ENCODE measurements around the gene ZKSCAN7. TPM values are rescaled to one million over a fixed set of nuclear protein-coding genes. Genes with fewer than 3 reads are reported as not detected.

The ZKSCAN7 gene
- total and polyA plus RNA-seq, 10 donors, result 1.8 to 6.0 (median 4.4) TPM

DNA sequence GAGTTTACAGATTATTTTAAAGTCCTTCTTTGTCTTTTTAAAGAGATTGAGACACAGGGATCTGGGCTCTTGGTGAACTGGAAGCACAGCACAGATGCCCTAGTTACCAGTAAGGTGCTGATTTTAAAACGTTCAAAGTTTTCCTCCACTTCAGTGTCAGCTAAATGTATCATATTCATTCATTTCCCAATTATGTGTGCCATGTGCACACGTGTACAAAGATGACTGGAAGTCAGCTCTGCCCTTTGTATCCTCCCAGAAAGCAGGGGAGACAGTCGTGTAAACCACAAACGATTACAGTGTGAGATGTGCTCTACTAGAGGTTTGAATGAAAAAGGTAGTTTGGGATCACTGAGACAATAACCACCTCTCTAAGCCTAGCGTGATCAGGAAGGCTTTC, 730 bp downstream of the ZKSCAN7 start:
- 8 to 15% (median 11%) methylated on average over 5 of the region's 5 CpGs for WGBS, 5 donors
- intact Hi-C loops (cut with DNase I; ENCODE audit: low total_unique reads), result no loop called here
- Histone ChIP-seq H3K4me1 (peaks cover 5 to 25% (median 11%) of the 10 kb centered on the region in 6 donors), H3K4me3 (peak overlapping the region; percentile 58 to 90 (median 70)), H3K27me3 (replicated peaks in 1 of 7) (peaks cover 0 to 8% (median 0%) of the 10 kb centered on the region in 7 donors), H3K9me3 (peaks cover 0 to 2% (median 0%) of the 10 kb centered on the region in 8 donors), H3K27ac (peak overlapping the region in 6 of 8 donors; percentile 74 to 89 (median 82)), H3K36me3 (peaks cover 0 to 29% (median 3%) of the 10 kb centered on the region in 6 donors)
- DNase-seq, result no peak
- TF ChIP-seq POLR2A (IDR thresholded peaks at IDR 0.05) (no peak), POLR2AphosphoS5 (IDR thresholded peaks at IDR 0.05) (no peak), CTCF (IDR thresholded peaks at IDR 0.05 in 8 of 11, conservative IDR thresholded peaks at IDR 0.05 in 3 of 11) (no peak)

DNA sequence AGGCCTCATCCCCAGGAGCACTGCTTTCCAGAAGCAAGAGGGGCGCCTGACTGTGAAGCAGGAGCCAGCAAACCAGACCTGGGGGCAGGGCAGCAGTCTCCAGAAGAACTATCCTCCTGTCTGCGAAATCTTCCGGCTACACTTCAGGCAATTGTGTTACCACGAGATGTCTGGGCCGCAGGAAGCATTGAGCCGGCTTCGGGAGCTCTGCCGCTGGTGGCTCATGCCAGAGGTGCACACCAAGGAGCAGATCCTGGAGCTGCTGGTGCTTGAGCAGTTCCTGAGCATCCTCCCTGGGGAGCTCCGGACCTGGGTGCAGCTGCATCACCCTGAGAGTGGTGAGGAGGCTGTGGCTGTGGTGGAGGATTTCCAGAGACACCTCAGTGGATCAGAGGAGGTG, 2.1 kb downstream of the ZKSCAN7 start:
- no peak overlapping the region for H3K4me3 ChIP-seq
- no peak for DNase-seq
- H3K36me3 ChIP-seq, result peaks cover 4 to 42% (median 12%) of the 10 kb centered on the region in 6 donors
- WGBS, 5 donors, result 96 to 99% (median 97%) methylated on average over 3 to 9 of the region's 9 CpGs
- intact Hi-C loops (cut with DNase I; ENCODE audit: low total_unique reads), result no loop called here
- H3K27ac ChIP-seq, result no peak overlapping the region
- peaks cover 0 to 16% (median 12%) of the 10 kb centered on the region in 8 donors for H3K9me3 ChIP-seq
- H3K4me1 ChIP-seq, result peaks cover 5 to 26% (median 11%) of the 10 kb centered on the region in 6 donors
- TF ChIP-seq POLR2AphosphoS5 (IDR thresholded peaks at IDR 0.05) (no peak), CTCF (IDR thresholded peaks at IDR 0.05 in 8 of 11, conservative IDR thresholded peaks at IDR 0.05 in 3 of 11) (no peak), POLR2A (IDR thresholded peaks at IDR 0.05) (no peak)
- peaks cover 0 to 3% (median 0%) of the 10 kb centered on the region in 7 donors for H3K27me3 ChIP-seq (replicated peaks in 1 of 7)

DNA sequence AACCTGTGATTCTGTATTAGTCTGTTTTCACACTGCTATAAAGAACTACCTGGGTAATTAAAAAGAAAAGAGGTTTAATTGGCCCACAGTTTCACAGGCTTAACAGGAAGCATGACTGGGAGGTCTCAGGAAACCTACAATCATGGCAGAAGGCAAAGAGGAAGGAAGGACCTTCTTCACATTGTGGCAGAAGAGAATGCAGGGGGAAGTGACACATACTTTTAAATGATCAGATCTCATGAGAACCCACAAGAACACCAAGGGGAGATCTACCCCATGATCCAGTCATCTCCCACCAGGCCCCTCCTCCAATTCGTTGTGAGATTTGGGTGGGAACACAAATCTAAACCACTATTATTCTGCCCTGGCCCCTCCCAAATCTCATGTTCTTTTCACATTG, 6.1 kb downstream of the ZKSCAN7 start:
- H3K36me3 ChIP-seq, result peaks cover 4 to 72% (median 20%) of the 10 kb centered on the region in 6 donors
- H3K27ac ChIP-seq, result peak overlapping the region in 4 of 8 donors; percentile 58 to 80 (median 66)
- no peak overlapping the region for H3K4me3 ChIP-seq
- no peak for DNase-seq
- TF ChIP-seq CTCF (IDR thresholded peaks at IDR 0.05 in 8 of 11, conservative IDR thresholded peaks at IDR 0.05 in 3 of 11) (no peak), POLR2AphosphoS5 (IDR thresholded peaks at IDR 0.05) (no peak), POLR2A (IDR thresholded peaks at IDR 0.05) (no peak)
- no peaks in the 10 kb centered on the region for H3K27me3 ChIP-seq (replicated peaks in 1 of 7)
- intact Hi-C loops (cut with DNase I; ENCODE audit: low total_unique reads), result no loop called here
- peaks cover 0 to 50% (median 24%) of the 10 kb centered on the region in 8 donors for H3K9me3 ChIP-seq
- H3K4me1 ChIP-seq, result peaks cover under 1 to 13% (median 5%) of the 10 kb centered on the region in 6 donors
- WGBS, 5 donors, result 65 to 88% (median 74%) methylated on average over 1 of the region's 1 CpG

GRCh38 chr3:44562147-44562546, 7.2 kb downstream of the ZKSCAN7 start:
- intact Hi-C loops (cut with DNase I; ENCODE audit: low total_unique reads), result no loop called here
- no peaks in the 10 kb centered on the region for H3K27me3 ChIP-seq (replicated peaks in 1 of 7)
- 91 to 96% (median 96%) methylated on average over 3 of the region's 3 CpGs for WGBS, 5 donors
- peaks cover 0 to 61% (median 28%) of the 10 kb centered on the region in 8 donors for H3K9me3 ChIP-seq
- no peak overlapping the region for H3K4me3 ChIP-seq
- no peak for TF ChIP-seq POLR2AphosphoS5 (IDR thresholded peaks at IDR 0.05)
- TF ChIP-seq POLR2A (IDR thresholded peaks at IDR 0.05), result no peak
- no peak for TF ChIP-seq CTCF (IDR thresholded peaks at IDR 0.05 in 8 of 11, conservative IDR thresholded peaks at IDR 0.05 in 3 of 11)
- H3K36me3 ChIP-seq, result peaks cover 4 to 80% (median 27%) of the 10 kb centered on the region in 6 donors
- peaks cover 0 to 7% (median 0%) of the 10 kb centered on the region in 6 donors for H3K4me1 ChIP-seq
- DNase-seq, result no peak
- H3K27ac ChIP-seq, result no peak overlapping the region
